ENCODE measurements around the gene PRPF40A.

DNA sequence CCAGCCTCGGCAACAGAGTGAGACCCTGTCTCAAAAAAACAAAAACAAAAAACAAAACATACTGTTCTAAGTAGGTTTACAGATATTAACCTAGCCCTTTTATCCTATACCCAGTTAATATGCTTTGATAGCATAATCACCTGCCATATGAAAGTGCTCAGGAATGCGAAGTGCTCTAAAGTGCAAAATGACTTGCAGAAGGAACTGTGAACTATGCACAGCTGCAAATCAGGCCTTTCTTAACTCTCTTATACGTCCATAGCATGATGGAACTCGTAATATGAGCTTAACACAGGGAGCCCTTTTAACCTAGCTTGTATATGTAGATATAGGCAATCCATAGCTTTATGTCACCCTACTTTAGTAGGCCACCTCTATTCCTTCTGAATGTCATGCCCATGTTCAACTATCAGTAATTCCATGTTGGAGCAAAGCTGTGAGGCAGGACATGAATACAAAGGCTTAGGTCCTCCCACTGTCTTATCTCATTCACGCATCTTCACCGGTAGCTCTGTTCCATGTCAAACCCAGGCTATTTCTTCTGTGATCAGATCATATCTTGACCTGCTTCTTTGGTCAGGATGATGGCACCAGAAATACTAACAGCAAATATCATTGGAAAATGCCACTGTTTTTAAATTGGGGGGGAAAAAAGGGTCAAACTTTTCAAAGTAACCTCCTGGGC lies 72.9 kb downstream of the PRPF40A start:
- TF ChIP-seq, protein P1, sequence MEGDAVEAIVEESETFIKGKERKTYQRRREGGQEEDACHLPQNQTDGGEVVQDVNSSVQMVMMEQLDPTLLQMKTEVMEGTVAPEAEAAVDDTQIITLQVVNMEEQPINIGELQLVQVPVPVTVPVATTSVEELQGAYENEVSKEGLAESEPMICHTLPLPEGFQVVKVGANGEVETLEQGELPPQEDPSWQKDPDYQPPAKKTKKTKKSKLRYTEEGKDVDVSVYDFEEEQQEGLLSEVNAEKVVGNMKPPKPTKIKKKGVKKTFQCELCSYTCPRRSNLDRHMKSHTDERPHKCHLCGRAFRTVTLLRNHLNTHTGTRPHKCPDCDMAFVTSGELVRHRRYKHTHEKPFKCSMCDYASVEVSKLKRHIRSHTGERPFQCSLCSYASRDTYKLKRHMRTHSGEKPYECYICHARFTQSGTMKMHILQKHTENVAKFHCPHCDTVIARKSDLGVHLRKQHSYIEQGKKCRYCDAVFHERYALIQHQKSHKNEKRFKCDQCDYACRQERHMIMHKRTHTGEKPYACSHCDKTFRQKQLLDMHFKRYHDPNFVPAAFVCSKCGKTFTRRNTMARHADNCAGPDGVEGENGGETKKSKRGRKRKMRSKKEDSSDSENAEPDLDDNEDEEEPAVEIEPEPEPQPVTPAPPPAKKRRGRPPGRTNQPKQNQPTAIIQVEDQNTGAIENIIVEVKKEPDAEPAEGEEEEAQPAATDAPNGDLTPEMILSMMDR (IDR thresholded peaks at IDR 0.05; ENCODE audit: low read depth, low read length), result no peak
- no peak for TF ChIP-seq EZH2phosphoT487 (IDR thresholded peaks at IDR 0.05; ENCODE audit: low read depth)

All from OCI-LY3 (cell line).